Endothelial cell of umbilical vein (primary cell): Measurements from ENCODE around the gene LPIN1. TPM values are rescaled to one million over a fixed set of nuclear protein-coding genes. Genes with fewer than 3 reads are reported as not detected.

ENCODE experiments used
- BruUV-seq: library from RNA; stranded (reverse); fragments of 400-500 nt; replicated peaks from 2 replicates; lab custom pipeline; 2021; lab: Mats Ljungman, UMichigan
- CTCF ChIA-PET: fragments of 300-600, 350-600 bp; sonication (Branson Sonifier 250); formaldehyde crosslinking; loops from one replicate; lab custom pipeline; 2021; ENCODE audit warnings: antibody characterized with exemption, inconsistent platforms; lab: Charles Lee
- POLR2A ChIA-PET: fragments of 300-600, 350-600 bp; sonication (Branson Sonifier 250); formaldehyde crosslinking; loops from one replicate; lab custom pipeline; 2021; ENCODE audit warnings: antibody characterized with exemption, inconsistent platforms; lab: Charles Lee
- DNase-seq: peaks from one replicate; pipeline ENCODE4 v3.0.0-alpha.2; 2011; ENCODE audit warnings: low read depth, low spot score
- FAIRE-seq: peaks from 2 replicates; lab custom pipeline; 2011; peaks lifted over from hg19 to GRCh38; lab: Jason Lieb, UNC
- H2AFZ ChIP-seq: 2 replicates; pipeline ENCODE4 v1.6.0; 2012; ENCODE audit warnings: low read depth, low read length, control low read depth, inconsistent platforms
- H3K27ac ChIP-seq: 2 replicates; pipeline ENCODE4 v1.5.1; 2011; ENCODE audit warnings: low read depth, mild to moderate bottlenecking, control low read depth, low read length, moderate library complexity; ENCODE audit not compliant: insufficient read depth
- H3K27me3 ChIP-seq, 2 experiments: 2 replicates each; pipeline versions ENCODE4 v1.6.0 to v1.6.1; 2011; ENCODE audit warnings: low read length in 2 of 2, mixed read lengths in 1 of 2; ENCODE audit not compliant: control insufficient read depth in 2 of 2, insufficient read depth in 2 of 2
- H3K36me3 ChIP-seq, 2 experiments: 2 replicates in 1 of 2; 3 replicates in 1 of 2; pipeline ENCODE4 v1.5.1; 2011; ENCODE audit warnings: low read length in 2 of 2, mild to moderate bottlenecking in 1 of 2, moderate library complexity in 1 of 2; ENCODE audit not compliant: control insufficient read depth in 2 of 2, insufficient read depth in 2 of 2; ENCODE audit errors: extremely low read depth in 1 of 2
- H3K4me1 ChIP-seq: 3 replicates; pipeline ENCODE4 v1.5.1; 2011; ENCODE audit warnings: mild to moderate bottlenecking, low read length; ENCODE audit not compliant: control insufficient read depth, insufficient read depth; ENCODE audit errors: extremely low read depth
- H3K4me2 ChIP-seq: 2 replicates; pipeline ENCODE4 v1.6.1; 2011; ENCODE audit warnings: low read length, control low read depth, mixed read lengths; ENCODE audit not compliant: insufficient read depth
- H3K4me3 ChIP-seq, 3 experiments: fragments of 200-600 bp in 1 of 3; sonication (generic), shearing (Covaris generic) in 1 of 3; replicated peaks in 1 of 3; 2 replicates each; pipeline ENCODE4 v1.5.1; 2011 to 2016; ENCODE audit warnings: control low read depth in 3 of 3, low read length in 3 of 3, mild to moderate bottlenecking in 2 of 3, inconsistent platforms in 1 of 3, low read depth in 1 of 3, moderate library complexity in 1 of 3; ENCODE audit not compliant: insufficient read depth in 1 of 3
- H3K79me2 ChIP-seq: 2 replicates; pipeline ENCODE4 v1.6.0; 2012; ENCODE audit warnings: low read length, inconsistent platforms; ENCODE audit not compliant: control insufficient read depth, insufficient read depth
- H3K9ac ChIP-seq: replicated peaks from 2 replicates; pipeline ENCODE3; 2011; ENCODE audit warnings: low read length, control low read depth; ENCODE audit not compliant: insufficient read depth; ENCODE audit errors: extremely low read depth
- H3K9me1 ChIP-seq: replicated peaks from 3 replicates; pipeline ENCODE4 v1.6.0; 2011; ENCODE audit warnings: mild to moderate bottlenecking, low read length; ENCODE audit not compliant: control insufficient read depth, insufficient read depth; ENCODE audit errors: extremely low read depth
- H3K9me3 ChIP-seq: replicated peaks from 2 replicates; pipeline ENCODE4 v1.5.1; 2012; ENCODE audit warnings: low read length, inconsistent platforms; ENCODE audit not compliant: control insufficient read depth, insufficient read depth
- H4K20me1 ChIP-seq: replicated peaks from 2 replicates; pipeline ENCODE3; 2011; ENCODE audit warnings: mild to moderate bottlenecking, low read length; ENCODE audit not compliant: control insufficient read depth, insufficient read depth; ENCODE audit errors: extremely low read depth
- CTCF ChIP-seq, 2 donors: IDR thresholded peaks; 1 replicate in 1 of 2; 2 replicates in 1 of 2; pipeline ENCODE4 v1.5.1; 2011; ENCODE audit warnings: low read length in 2 of 2, mild to moderate bottlenecking in 2 of 2, moderate library complexity in 2 of 2, control low read depth in 1 of 2, inconsistent platforms in 1 of 2, low read depth in 1 of 2; ENCODE audit not compliant: insufficient read depth in 1 of 2; ENCODE audit errors: extremely low read depth in 1 of 2
- EZH2 ChIP-seq: IDR thresholded peaks from 2 replicates; pipeline ENCODE4 v1.6.1; 2012; ENCODE audit warnings: borderline replicate concordance, low read depth, mild to moderate bottlenecking, moderate library complexity, low read length, inconsistent platforms; ENCODE audit not compliant: severe bottlenecking
- FOS ChIP-seq: IDR thresholded peaks from 2 replicates; pipeline ENCODE4 v1.6.1; 2011; ENCODE audit warnings: mild to moderate bottlenecking, low read length, moderate library complexity, borderline replicate concordance; ENCODE audit not compliant: insufficient read depth
- GATA2 ChIP-seq: IDR thresholded peaks from 2 replicates; pipeline ENCODE4 v1.7.0; 2011; ENCODE audit warnings: low read depth, mild to moderate bottlenecking, moderate library complexity, mixed read lengths, low read length; ENCODE audit not compliant: insufficient read length, insufficient read depth
- JUN ChIP-seq: IDR thresholded peaks from 2 replicates; pipeline ENCODE4 v1.6.1; 2011; ENCODE audit warnings: borderline replicate concordance, low read depth; ENCODE audit not compliant: insufficient read length, insufficient read depth
- MAX ChIP-seq: IDR thresholded peaks from 2 replicates; pipeline ENCODE4 v1.6.1; 2011; ENCODE audit not compliant: insufficient read depth, insufficient read length
- POLR2A ChIP-seq: IDR thresholded peaks from 2 replicates; pipeline ENCODE4 v1.6.1; 2012; ENCODE audit warnings: low read depth, mild to moderate bottlenecking, control low read depth, low read length
- POLR2AphosphoS5 ChIP-seq: IDR thresholded peaks from 2 replicates; pipeline ENCODE4 v1.6.1; 2012; ENCODE audit warnings: low read depth, mild to moderate bottlenecking, control low read depth, low read length, moderate library complexity; ENCODE audit not compliant: insufficient read depth
- dilution Hi-C: fragments of 300-500 bp; cut with MboI; formaldehyde crosslinking; loops from one replicate; pipeline ENCODE4 v1.15.0; 2019; ENCODE audit warnings: low sequenced_read_pairs; ENCODE audit not compliant: extremely low pct_ligation_motif_present
- intact Hi-C: fragments of 100-400 bp; cut with micrococcal nuclease; formaldehyde crosslinking; loops from one replicate; pipeline ENCODE4 v1.10.0; 2022
- polyA plus RNA-seq, 4 experiments: library from polyadenylated mRNA; depleted of rRNA in 3 of 4; stranded (reverse) in 3 of 4; unstranded in 1 of 4; fragments of >200 nt; gene quantifications; 2 replicates each; pipeline versions ENCODE4 v1.2.1 to v1.2.3, GENCODE V29; 2011 to 2012; ENCODE audit warnings: missing spikeins in 1 of 4
- total RNA-seq: library from RNA; stranded (reverse); gene quantifications from 2 replicates; pipeline ENCODE4 v1.2.3, GENCODE V29; 2021

LPIN1 gene
- total and polyA plus RNA-seq, 2 donors (not counting 3 experiments of a cell fraction or from before 2014, with no cell fraction given): 26.6 to 80.4 TPM

GRCh38 chr2:11786592-11786991, 40.2 kb downstream of the LPIN1 start:
- no peak overlapping the region for H3K4me3 ChIP-seq
- H3K9me1 ChIP-seq: no peaks in the 10 kb centered on the region
- no peaks in the 10 kb centered on the region for H3K4me1 ChIP-seq
- CTCF ChIA-PET: interaction anchor here (1.0 to 4.6 kb wide), 3 partner anchors 33 to 99 kb away, joined by 6 to 34 read pairs (median 13); no protein-coding TSS in a partner anchor
- POLR2A ChIA-PET: no interaction called here
- H3K27me3 ChIP-seq: no peaks in the 10 kb centered on the region
- no peak overlapping the region for H2AFZ ChIP-seq
- intact Hi-C loops (no loop called here), dilution Hi-C loops (no loop called here)
- DNase-seq (no peak), FAIRE-seq (no peak)
- no peak for TF ChIP-seq POLR2AphosphoS5
- no peak for TF ChIP-seq FOS
- TF ChIP-seq JUN: no peak
- no peak for TF ChIP-seq EZH2
- no peak for TF ChIP-seq CTCF (IDR thresholded peaks at IDR 0.05; ENCODE audit: extremely low read depth in 1 of 2, insufficient read depth in 1 of 2, low read depth in 1 of 2, low read length in 2 of 2)
- TF ChIP-seq GATA2: no peak
- TF ChIP-seq MAX: no peak
- no peak for TF ChIP-seq POLR2A
- no peak overlapping the region for H3K27ac ChIP-seq
- H3K79me2 ChIP-seq: no peaks in the 10 kb centered on the region
- H4K20me1 ChIP-seq: no peaks in the 10 kb centered on the region
- H3K9me3 ChIP-seq: no peaks in the 10 kb centered on the region
- H3K4me2 ChIP-seq: no peak overlapping the region
- BruUV-seq: no TSS peak
- no peak overlapping the region for H3K9ac ChIP-seq
- peaks cover 28 to 29% of the 10 kb centered on the region in 2 experiments for H3K36me3 ChIP-seq
